OCI-LY7 (cell line): ENCODE data around the gene PFKP. TPM values are rescaled to one million over a fixed set of nuclear protein-coding genes. Genes with fewer than 3 reads are reported as not detected.
"Not testable (repeated sequence)": the region's sequence is repeated elsewhere in the genome, so short reads cannot be mapped to it uniquely, and the experiment has no call there.

Experiments
- BruUV-seq: library from RNA; stranded (reverse); fragments of 400-500 nt; replicated peaks from 2 replicates; lab custom pipeline; 2021; lab: Mats Ljungman, UMichigan
- CTCF ChIA-PET: fragments of 300-600 bp; sonication (Branson Sonifier 250); formaldehyde crosslinking; loops from one replicate; lab custom pipeline; 2022; ENCODE audit warnings: antibody characterized with exemption; ENCODE audit not compliant: unreplicated experiment; lab: Charles Lee
- POLR2A ChIA-PET: fragments of 300-600 bp; sonication (Branson Sonifier 250); formaldehyde crosslinking; loops from one replicate; lab custom pipeline; 2022; ENCODE audit warnings: antibody characterized with exemption; lab: Charles Lee
- DNase-seq: peaks from one replicate; pipeline ENCODE4 v3.0.0-alpha.2; 2015; ENCODE audit warnings: low spot score
- H2AFZ ChIP-seq: fragments of 200-600 bp; sonication (generic), shearing (Covaris generic); 2 replicates; pipeline ENCODE4 v1.6.1; 2014; ENCODE audit warnings: mild to moderate bottlenecking, antibody characterized with exemption, low read length, moderate library complexity
- H3K27ac ChIP-seq: fragments of 200-600 bp; sonication (generic); 2 replicates; pipeline ENCODE4 v1.5.1; 2014; ENCODE audit warnings: mixed run types, low read depth, mild to moderate bottlenecking, moderate library complexity, low read length, inconsistent platforms; ENCODE audit not compliant: poor library complexity, severe bottlenecking
- H3K36me3 ChIP-seq: fragments of 200-600 bp; sonication (generic); 2 replicates; pipeline ENCODE4 v1.6.1; 2014; ENCODE audit warnings: mild to moderate bottlenecking, antibody characterized with exemption, low read length, moderate library complexity, mixed read lengths; ENCODE audit not compliant: insufficient read depth
- H3K4me1 ChIP-seq: fragments of 200-600 bp; sonication (generic); 2 replicates; pipeline ENCODE4 v1.5.1; 2014; ENCODE audit warnings: mild to moderate bottlenecking, low read length; ENCODE audit not compliant: insufficient read depth, poor library complexity, severe bottlenecking
- H3K4me2 ChIP-seq: fragments of 200-600 bp; sonication (generic); 2 replicates; pipeline ENCODE4 v1.6.1; 2014; ENCODE audit warnings: mild to moderate bottlenecking, low read length
- H3K4me3 ChIP-seq: fragments of 200-600 bp; sonication (generic); 2 replicates; pipeline ENCODE4 v1.5.1; 2014; ENCODE audit warnings: mild to moderate bottlenecking, low read depth, low read length; ENCODE audit not compliant: poor library complexity, severe bottlenecking
- H3K79me2 ChIP-seq: fragments of 200-600 bp; sonication (generic); 2 replicates; pipeline ENCODE4 v1.6.1; 2016; ENCODE audit warnings: low read depth, mild to moderate bottlenecking, low read length, moderate library complexity, mixed read lengths; ENCODE audit not compliant: insufficient read depth
- H3K9me2 ChIP-seq: fragments of 200-600 bp; sonication (generic); 2 replicates; pipeline ENCODE4 v1.6.1; 2016; ENCODE audit warnings: mild to moderate bottlenecking, low read length, mixed read lengths; ENCODE audit not compliant: insufficient read depth
- H3K9me3 ChIP-seq: fragments of 200-600 bp; sonication (generic); 2 replicates; pipeline ENCODE4 v1.6.1; 2014; ENCODE audit warnings: mild to moderate bottlenecking, mixed run types, low read length, mixed read lengths
- H4K20me1 ChIP-seq: fragments of 200-600 bp; sonication (generic); 2 replicates; pipeline ENCODE4 v1.6.1; 2014; ENCODE audit warnings: mild to moderate bottlenecking, antibody characterized with exemption, low read length, moderate library complexity, mixed read lengths; ENCODE audit not compliant: insufficient read depth
- EZH2phosphoT487 ChIP-seq: fragments of 200-600 bp; sonication (generic); IDR thresholded peaks from 2 replicates; pipeline ENCODE4 v1.6.1; 2018; ENCODE audit warnings: low read depth, borderline replicate concordance, mild to moderate bottlenecking, mixed run types, antibody characterized with exemption, low read length, moderate library complexity, mixed read lengths
- intact Hi-C: fragments of 100-400 bp; cut with micrococcal nuclease; formaldehyde crosslinking; loops from one replicate; pipeline ENCODE4 v1.10.0; 2022; ENCODE audit not compliant: unreplicated experiment
- total RNA-seq, 2 experiments: library from RNA; depleted of rRNA in 1 of 2; stranded (reverse); fragments of >200 nt in 1 of 2; shearing (Covaris generic) in 1 of 2; gene quantifications; 2 replicates each; pipeline ENCODE4 v1.2.3, GENCODE V29; 2014 to 2022
- TF ChIP-seq, protein P1 (sequence below): fragments of 200-600 bp; sonication (generic); conservative IDR thresholded peaks from 2 replicates; pipeline ENCODE4 v1.5.1; 2014; ENCODE audit warnings: mild to moderate bottlenecking, antibody characterized with exemption, low read length, moderate library complexity, mixed read lengths

The PFKP gene
- total RNA-seq, 2 experiments from 2014 or later = 85.4 to 154 TPM

DNA sequence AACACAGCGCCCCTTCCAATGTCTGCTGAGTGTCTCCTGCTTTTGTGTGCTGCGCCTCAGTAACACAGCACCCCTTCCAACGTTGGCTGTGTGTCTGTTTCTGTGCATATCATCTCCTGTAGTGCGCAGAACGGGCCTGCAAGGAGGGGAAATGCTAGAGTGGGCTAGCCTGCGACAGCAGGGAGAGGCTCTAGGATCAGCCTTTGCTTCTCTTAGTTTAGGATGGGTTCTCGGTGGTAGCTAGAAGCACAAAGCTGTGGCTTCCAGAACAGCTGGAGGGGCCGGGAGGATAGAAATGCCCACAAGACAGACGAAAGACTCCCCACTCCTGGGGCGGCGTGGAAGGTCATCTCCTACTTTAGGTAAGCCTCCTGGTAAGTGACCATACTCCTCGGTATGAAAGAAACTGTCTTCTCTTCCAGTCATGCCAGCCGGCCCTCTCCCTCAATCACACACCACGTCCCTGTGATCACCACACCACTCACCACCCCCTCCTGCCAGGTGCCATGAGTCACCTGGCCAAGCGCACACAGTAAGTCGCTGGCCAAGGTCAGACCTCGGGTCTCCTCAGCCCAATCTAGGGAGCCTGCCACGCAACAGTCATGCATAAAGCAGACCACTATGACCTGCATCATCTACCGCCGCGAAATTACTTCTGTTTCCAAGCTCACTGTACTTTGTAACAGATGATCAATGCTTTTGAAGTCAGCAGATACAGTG lies 100.4 kb downstream of the PFKP start:
- Histone ChIP-seq H3K27ac (no peak overlapping the region), H2AFZ (no peak overlapping the region), H3K9me2 (no peaks in the 10 kb centered on the region), H4K20me1 (no peaks in the 10 kb centered on the region), H3K4me2 (no peak overlapping the region), H3K4me1 (peaks cover 7% of the 10 kb centered on the region), H3K36me3 (peaks cover 63% of the 10 kb centered on the region), H3K79me2 (peaks cover 6% of the 10 kb centered on the region; the same call in 1 of the 2 replicates), H3K4me3 (no peak overlapping the region), H3K9me3 (no peaks in the 10 kb centered on the region)
- TF ChIP-seq, protein P1, sequence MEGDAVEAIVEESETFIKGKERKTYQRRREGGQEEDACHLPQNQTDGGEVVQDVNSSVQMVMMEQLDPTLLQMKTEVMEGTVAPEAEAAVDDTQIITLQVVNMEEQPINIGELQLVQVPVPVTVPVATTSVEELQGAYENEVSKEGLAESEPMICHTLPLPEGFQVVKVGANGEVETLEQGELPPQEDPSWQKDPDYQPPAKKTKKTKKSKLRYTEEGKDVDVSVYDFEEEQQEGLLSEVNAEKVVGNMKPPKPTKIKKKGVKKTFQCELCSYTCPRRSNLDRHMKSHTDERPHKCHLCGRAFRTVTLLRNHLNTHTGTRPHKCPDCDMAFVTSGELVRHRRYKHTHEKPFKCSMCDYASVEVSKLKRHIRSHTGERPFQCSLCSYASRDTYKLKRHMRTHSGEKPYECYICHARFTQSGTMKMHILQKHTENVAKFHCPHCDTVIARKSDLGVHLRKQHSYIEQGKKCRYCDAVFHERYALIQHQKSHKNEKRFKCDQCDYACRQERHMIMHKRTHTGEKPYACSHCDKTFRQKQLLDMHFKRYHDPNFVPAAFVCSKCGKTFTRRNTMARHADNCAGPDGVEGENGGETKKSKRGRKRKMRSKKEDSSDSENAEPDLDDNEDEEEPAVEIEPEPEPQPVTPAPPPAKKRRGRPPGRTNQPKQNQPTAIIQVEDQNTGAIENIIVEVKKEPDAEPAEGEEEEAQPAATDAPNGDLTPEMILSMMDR = no peak
- CTCF ChIA-PET = no interaction called here
- intact Hi-C loops = no loop called here
- no TSS peak for BruUV-seq
- POLR2A ChIA-PET = no interaction called here
- DNase-seq = no peak

DNA sequence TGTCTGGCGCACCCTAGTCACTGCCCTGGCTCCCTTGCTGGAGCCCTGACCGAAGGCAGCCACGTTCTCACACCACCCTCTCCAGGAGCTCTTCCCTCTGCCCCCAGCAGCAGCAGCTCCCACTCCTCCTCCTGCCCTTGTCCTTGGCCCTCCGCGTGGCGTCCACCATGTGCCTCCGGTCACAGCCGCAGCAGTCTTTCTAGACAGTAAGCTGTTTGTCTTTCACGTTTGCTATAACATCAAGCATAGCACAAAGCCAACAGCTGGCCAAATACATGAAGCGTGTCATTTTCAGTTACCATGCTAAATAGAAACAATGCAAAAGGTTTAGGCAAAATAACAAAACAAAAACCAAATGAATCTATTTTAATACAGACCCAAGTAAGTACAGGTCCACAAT lies 101.9 kb downstream of the PFKP start:
- H3K27ac ChIP-seq = no peak overlapping the region
- peaks cover 50% of the 10 kb centered on the region for H3K36me3 ChIP-seq
- peaks cover 7% of the 10 kb centered on the region for H3K4me1 ChIP-seq
- H3K9me3 ChIP-seq = no peaks in the 10 kb centered on the region
- H2AFZ ChIP-seq = no peak overlapping the region
- no peak overlapping the region for H3K4me2 ChIP-seq
- no peak for DNase-seq
- BruUV-seq = no TSS peak
- peaks cover 6% of the 10 kb centered on the region; the same call in 1 of the 2 replicates for H3K79me2 ChIP-seq
- ChIA-PET CTCF (no interaction called here), POLR2A (no interaction called here)
- H3K4me3 ChIP-seq = no peak overlapping the region
- no peak for TF ChIP-seq EZH2phosphoT487
- TF ChIP-seq, protein P1 = no peak
- intact Hi-C loops = no loop called here
- H3K9me2 ChIP-seq = no peaks in the 10 kb centered on the region
- H4K20me1 ChIP-seq = no peaks in the 10 kb centered on the region

DNA sequence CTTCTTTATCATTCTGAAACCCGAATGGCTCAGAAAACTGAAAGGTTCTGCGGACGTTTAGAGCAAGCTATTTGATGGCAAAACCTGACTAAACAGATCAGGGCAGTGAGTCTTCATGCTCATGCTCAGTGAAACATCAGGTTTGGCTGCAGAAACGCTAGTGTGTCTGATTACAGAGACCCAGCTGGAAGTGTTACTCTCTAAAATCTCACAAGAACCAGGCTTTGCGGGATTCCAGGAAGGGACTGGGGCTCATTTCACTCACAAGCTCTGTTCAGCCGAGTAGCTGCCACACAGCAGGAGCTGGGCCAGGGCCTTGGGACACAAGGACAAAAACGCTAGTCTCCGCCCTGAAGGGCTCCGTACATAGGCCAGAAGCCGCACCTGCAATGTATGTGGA lies 102.3 kb downstream of the PFKP start:
- Histone ChIP-seq H3K27ac (no peak overlapping the region), H3K4me3 (no peak overlapping the region), H3K4me1 (peaks cover 7% of the 10 kb centered on the region), H3K9me3 (no peaks in the 10 kb centered on the region), H4K20me1 (no peaks in the 10 kb centered on the region), H2AFZ (no peak overlapping the region), H3K79me2 (peaks cover 6% of the 10 kb centered on the region; the same call in 1 of the 2 replicates), H3K4me2 (no peak overlapping the region), H3K9me2 (no peaks in the 10 kb centered on the region), H3K36me3 (peaks cover 47% of the 10 kb centered on the region)
- DNase-seq = no peak
- POLR2A ChIA-PET = no interaction called here
- TF ChIP-seq, protein P1 = no peak
- no peak for TF ChIP-seq EZH2phosphoT487
- intact Hi-C loops = no loop called here
- CTCF ChIA-PET = no interaction called here
- BruUV-seq = no TSS peak

DNA sequence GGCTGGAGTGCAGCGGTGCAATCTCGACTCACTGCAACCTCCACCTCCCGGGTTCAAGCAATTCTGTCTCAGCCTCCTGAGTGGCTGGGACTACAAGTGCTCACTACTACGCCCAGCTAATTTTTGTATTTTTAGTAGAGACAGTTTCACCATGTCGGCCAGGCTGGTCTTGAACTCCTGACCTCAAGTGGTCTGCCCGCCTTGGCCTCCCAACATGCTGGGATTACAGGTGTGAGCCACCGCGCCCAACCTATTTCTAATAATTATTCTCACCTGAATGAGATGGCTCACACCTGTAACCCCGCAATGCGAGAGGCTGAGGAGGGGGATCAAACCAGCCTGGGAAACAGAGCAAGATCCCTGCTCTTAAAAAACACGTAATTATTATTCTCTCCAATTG lies 104.1 kb downstream of the PFKP start:
- H3K27ac ChIP-seq, BruUV-seq, POLR2A ChIA-PET: not testable (repeated sequence)

More for the DNA sequence above, 104.1 kb downstream of the PFKP start:
- CTCF ChIA-PET, H3K9me2 ChIP-seq, H3K9me3 ChIP-seq, DNase-seq, H3K79me2 ChIP-seq, H3K4me1 ChIP-seq, intact Hi-C loops, H4K20me1 ChIP-seq: not testable (repeated sequence)
- Histone ChIP-seq H3K4me2 (peak overlapping the region; percentile 80), H3K4me3 (peak overlapping the region; percentile 81), H2AFZ (peak overlapping the region; percentile 81; the same call in 1 of the 2 replicates), H3K36me3 (peaks cover 32% of the 10 kb centered on the region)
